22Rv1 (cell line): ENCODE data around the gene NR1D2.

Experiments
- ZFX ChIP-seq: fragments of 450-650 bp; IDR thresholded peaks from 2 replicates; pipeline ENCODE4 v1.6.1; 2017; ENCODE audit warnings: antibody characterized with exemption, borderline replicate concordance
- TF ChIP-seq, protein P1 (sequence below): fragments of 450-650 bp; IDR thresholded peaks from 2 replicates; pipeline ENCODE4 v1.5.1; 2017; ENCODE audit warnings: mild to moderate bottlenecking

DNA sequence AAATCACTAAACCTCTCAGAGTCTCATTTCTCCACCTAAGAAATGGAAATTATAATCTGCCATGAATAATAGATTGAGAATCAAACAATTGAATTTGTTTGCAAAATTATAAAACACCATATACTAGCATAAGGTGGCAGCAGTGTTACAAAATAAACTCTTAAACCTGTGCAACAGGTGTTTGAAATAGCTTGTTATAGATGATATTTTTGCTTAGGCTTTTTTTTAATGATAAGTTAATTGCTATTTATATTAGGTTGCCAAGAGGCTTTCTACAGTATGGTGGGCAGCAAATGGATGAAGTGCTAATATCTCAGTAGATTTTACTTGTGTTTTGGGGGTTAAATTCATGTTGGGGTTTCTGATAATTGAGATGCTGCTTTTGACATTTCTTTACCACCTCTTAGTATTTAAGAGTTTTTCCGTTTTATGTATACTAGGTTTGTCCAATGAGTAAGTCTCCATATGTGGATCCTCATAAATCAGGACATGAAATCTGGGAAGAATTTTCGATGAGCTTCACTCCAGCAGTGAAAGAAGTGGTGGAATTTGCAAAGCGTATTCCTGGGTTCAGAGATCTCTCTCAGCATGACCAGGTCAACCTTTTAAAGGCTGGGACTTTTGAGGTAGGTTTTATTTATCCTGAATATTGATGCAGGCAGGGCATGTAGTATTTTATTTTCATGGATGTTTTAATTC lies 19.6 kb downstream of the NR1D2 start:
- TF ChIP-seq ZFX: no peak
- TF ChIP-seq, protein P1, sequence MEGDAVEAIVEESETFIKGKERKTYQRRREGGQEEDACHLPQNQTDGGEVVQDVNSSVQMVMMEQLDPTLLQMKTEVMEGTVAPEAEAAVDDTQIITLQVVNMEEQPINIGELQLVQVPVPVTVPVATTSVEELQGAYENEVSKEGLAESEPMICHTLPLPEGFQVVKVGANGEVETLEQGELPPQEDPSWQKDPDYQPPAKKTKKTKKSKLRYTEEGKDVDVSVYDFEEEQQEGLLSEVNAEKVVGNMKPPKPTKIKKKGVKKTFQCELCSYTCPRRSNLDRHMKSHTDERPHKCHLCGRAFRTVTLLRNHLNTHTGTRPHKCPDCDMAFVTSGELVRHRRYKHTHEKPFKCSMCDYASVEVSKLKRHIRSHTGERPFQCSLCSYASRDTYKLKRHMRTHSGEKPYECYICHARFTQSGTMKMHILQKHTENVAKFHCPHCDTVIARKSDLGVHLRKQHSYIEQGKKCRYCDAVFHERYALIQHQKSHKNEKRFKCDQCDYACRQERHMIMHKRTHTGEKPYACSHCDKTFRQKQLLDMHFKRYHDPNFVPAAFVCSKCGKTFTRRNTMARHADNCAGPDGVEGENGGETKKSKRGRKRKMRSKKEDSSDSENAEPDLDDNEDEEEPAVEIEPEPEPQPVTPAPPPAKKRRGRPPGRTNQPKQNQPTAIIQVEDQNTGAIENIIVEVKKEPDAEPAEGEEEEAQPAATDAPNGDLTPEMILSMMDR: no peak
